PFSK-1 (cell line): ENCODE results near the gene FAM131B.

ENCODE experiments used
- POLR2AphosphoS5 ChIP-seq: IDR thresholded peaks from 2 replicates; pipeline ENCODE4 v1.6.1; 2012; ENCODE audit warnings: low read depth, mild to moderate bottlenecking, control low read depth, low read length, moderate library complexity
- SIN3A ChIP-seq: IDR thresholded peaks from 2 replicates; pipeline ENCODE4 v1.6.1; 2012; ENCODE audit warnings: mild to moderate bottlenecking, low read length, moderate library complexity, borderline replicate concordance; ENCODE audit not compliant: insufficient read depth
- TAF1 ChIP-seq: IDR thresholded peaks from 2 replicates; pipeline ENCODE4 v1.6.1; 2012; ENCODE audit warnings: low read length, control low read depth, borderline replicate concordance; ENCODE audit not compliant: insufficient read depth

DNA sequence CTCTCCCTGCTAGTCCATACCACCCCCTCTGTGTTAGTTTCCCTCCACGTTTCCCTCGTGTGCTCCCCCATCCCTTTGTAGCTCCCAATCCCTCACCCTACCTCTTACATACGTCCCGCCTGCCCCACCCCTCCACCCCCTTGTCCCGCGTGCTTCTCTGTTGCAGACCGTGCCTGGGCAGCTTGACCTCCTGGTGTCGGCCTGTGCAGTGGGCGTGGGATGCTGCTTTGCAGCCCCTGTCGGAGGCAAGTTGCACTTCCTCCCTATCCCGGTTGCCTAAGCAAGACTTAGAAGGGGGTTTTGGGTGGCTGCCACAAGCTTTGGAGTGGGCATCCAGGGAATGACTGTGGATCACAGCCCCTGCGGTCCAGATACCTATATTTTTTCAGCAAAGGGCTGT, 38.9 kb downstream of the FAM131B start:
- TF ChIP-seq POLR2AphosphoS5 (no peak), SIN3A (no peak), TAF1 (no peak)
